Endothelial cell of umbilical vein (primary cell): ENCODE results near the gene TMIE. TPM values are rescaled to one million over a fixed set of nuclear protein-coding genes. Genes with fewer than 3 reads are reported as not detected.

ENCODE experiments used
- BruUV-seq: library from RNA; stranded (reverse); fragments of 400-500 nt; replicated peaks from 2 replicates; lab custom pipeline; 2021; lab: Mats Ljungman, UMichigan
- CTCF ChIA-PET: fragments of 300-600, 350-600 bp; sonication (Branson Sonifier 250); formaldehyde crosslinking; loops from one replicate; lab custom pipeline; 2021; ENCODE audit warnings: antibody characterized with exemption, inconsistent platforms; lab: Charles Lee
- POLR2A ChIA-PET: fragments of 300-600, 350-600 bp; sonication (Branson Sonifier 250); formaldehyde crosslinking; loops from one replicate; lab custom pipeline; 2021; ENCODE audit warnings: antibody characterized with exemption, inconsistent platforms; lab: Charles Lee
- DNase-seq: peaks from one replicate; pipeline ENCODE4 v3.0.0-alpha.2; 2011; ENCODE audit warnings: low read depth, low spot score
- FAIRE-seq: peaks from 2 replicates; lab custom pipeline; 2011; peaks lifted over from hg19 to GRCh38; lab: Jason Lieb, UNC
- H2AFZ ChIP-seq: 2 replicates; pipeline ENCODE4 v1.6.0; 2012; ENCODE audit warnings: low read depth, low read length, control low read depth, inconsistent platforms
- H3K27ac ChIP-seq: 2 replicates; pipeline ENCODE4 v1.5.1; 2011; ENCODE audit warnings: low read depth, mild to moderate bottlenecking, control low read depth, low read length, moderate library complexity; ENCODE audit not compliant: insufficient read depth
- H3K27me3 ChIP-seq, 2 experiments: 2 replicates each; pipeline versions ENCODE4 v1.6.0 to v1.6.1; 2011; ENCODE audit warnings: low read length in 2 of 2, mixed read lengths in 1 of 2; ENCODE audit not compliant: control insufficient read depth in 2 of 2, insufficient read depth in 2 of 2
- H3K36me3 ChIP-seq, 2 experiments: 2 replicates in 1 of 2; 3 replicates in 1 of 2; pipeline ENCODE4 v1.5.1; 2011; ENCODE audit warnings: low read length in 2 of 2, mild to moderate bottlenecking in 1 of 2, moderate library complexity in 1 of 2; ENCODE audit not compliant: control insufficient read depth in 2 of 2, insufficient read depth in 2 of 2; ENCODE audit errors: extremely low read depth in 1 of 2
- H3K4me1 ChIP-seq: 3 replicates; pipeline ENCODE4 v1.5.1; 2011; ENCODE audit warnings: mild to moderate bottlenecking, low read length; ENCODE audit not compliant: control insufficient read depth, insufficient read depth; ENCODE audit errors: extremely low read depth
- H3K4me2 ChIP-seq: 2 replicates; pipeline ENCODE4 v1.6.1; 2011; ENCODE audit warnings: low read length, control low read depth, mixed read lengths; ENCODE audit not compliant: insufficient read depth
- H3K4me3 ChIP-seq, 3 experiments: fragments of 200-600 bp in 1 of 3; sonication (generic), shearing (Covaris generic) in 1 of 3; replicated peaks in 1 of 3; 2 replicates each; pipeline ENCODE4 v1.5.1; 2011 to 2016; ENCODE audit warnings: control low read depth in 3 of 3, low read length in 3 of 3, mild to moderate bottlenecking in 2 of 3, inconsistent platforms in 1 of 3, low read depth in 1 of 3, moderate library complexity in 1 of 3; ENCODE audit not compliant: insufficient read depth in 1 of 3
- H3K79me2 ChIP-seq: 2 replicates; pipeline ENCODE4 v1.6.0; 2012; ENCODE audit warnings: low read length, inconsistent platforms; ENCODE audit not compliant: control insufficient read depth, insufficient read depth
- H3K9ac ChIP-seq: replicated peaks from 2 replicates; pipeline ENCODE3; 2011; ENCODE audit warnings: low read length, control low read depth; ENCODE audit not compliant: insufficient read depth; ENCODE audit errors: extremely low read depth
- H3K9me1 ChIP-seq: replicated peaks from 3 replicates; pipeline ENCODE4 v1.6.0; 2011; ENCODE audit warnings: mild to moderate bottlenecking, low read length; ENCODE audit not compliant: control insufficient read depth, insufficient read depth; ENCODE audit errors: extremely low read depth
- H3K9me3 ChIP-seq: replicated peaks from 2 replicates; pipeline ENCODE4 v1.5.1; 2012; ENCODE audit warnings: low read length, inconsistent platforms; ENCODE audit not compliant: control insufficient read depth, insufficient read depth
- H4K20me1 ChIP-seq: replicated peaks from 2 replicates; pipeline ENCODE3; 2011; ENCODE audit warnings: mild to moderate bottlenecking, low read length; ENCODE audit not compliant: control insufficient read depth, insufficient read depth; ENCODE audit errors: extremely low read depth
- CTCF ChIP-seq, 2 donors: IDR thresholded peaks; 1 replicate in 1 of 2; 2 replicates in 1 of 2; pipeline ENCODE4 v1.5.1; 2011; ENCODE audit warnings: low read length in 2 of 2, mild to moderate bottlenecking in 2 of 2, moderate library complexity in 2 of 2, control low read depth in 1 of 2, inconsistent platforms in 1 of 2, low read depth in 1 of 2; ENCODE audit not compliant: insufficient read depth in 1 of 2; ENCODE audit errors: extremely low read depth in 1 of 2
- EZH2 ChIP-seq: IDR thresholded peaks from 2 replicates; pipeline ENCODE4 v1.6.1; 2012; ENCODE audit warnings: borderline replicate concordance, low read depth, mild to moderate bottlenecking, moderate library complexity, low read length, inconsistent platforms; ENCODE audit not compliant: severe bottlenecking
- FOS ChIP-seq: IDR thresholded peaks from 2 replicates; pipeline ENCODE4 v1.6.1; 2011; ENCODE audit warnings: mild to moderate bottlenecking, low read length, moderate library complexity, borderline replicate concordance; ENCODE audit not compliant: insufficient read depth
- GATA2 ChIP-seq: IDR thresholded peaks from 2 replicates; pipeline ENCODE4 v1.7.0; 2011; ENCODE audit warnings: low read depth, mild to moderate bottlenecking, moderate library complexity, mixed read lengths, low read length; ENCODE audit not compliant: insufficient read length, insufficient read depth
- JUN ChIP-seq: IDR thresholded peaks from 2 replicates; pipeline ENCODE4 v1.6.1; 2011; ENCODE audit warnings: borderline replicate concordance, low read depth; ENCODE audit not compliant: insufficient read length, insufficient read depth
- MYC ChIP-seq: IDR thresholded peaks from one replicate; pipeline ENCODE4 v1.6.1; 2011; ENCODE audit warnings: mild to moderate bottlenecking, low read depth, low read length
- POLR2A ChIP-seq: IDR thresholded peaks from 2 replicates; pipeline ENCODE4 v1.6.1; 2012; ENCODE audit warnings: low read depth, mild to moderate bottlenecking, control low read depth, low read length
- POLR2AphosphoS5 ChIP-seq: IDR thresholded peaks from 2 replicates; pipeline ENCODE4 v1.6.1; 2012; ENCODE audit warnings: low read depth, mild to moderate bottlenecking, control low read depth, low read length, moderate library complexity; ENCODE audit not compliant: insufficient read depth
- dilution Hi-C: fragments of 300-500 bp; cut with MboI; formaldehyde crosslinking; loops from one replicate; pipeline ENCODE4 v1.15.0; 2019; ENCODE audit warnings: low sequenced_read_pairs; ENCODE audit not compliant: extremely low pct_ligation_motif_present
- intact Hi-C: fragments of 100-400 bp; cut with micrococcal nuclease; formaldehyde crosslinking; loops from one replicate; pipeline ENCODE4 v1.10.0; 2022
- polyA plus RNA-seq, 4 experiments: library from polyadenylated mRNA; depleted of rRNA in 3 of 4; stranded (reverse) in 3 of 4; unstranded in 1 of 4; fragments of >200 nt; gene quantifications; 2 replicates each; pipeline versions ENCODE4 v1.2.1 to v1.2.3, GENCODE V29; 2011 to 2012; ENCODE audit warnings: missing spikeins in 1 of 4
- total RNA-seq: library from RNA; stranded (reverse); gene quantifications from 2 replicates; pipeline ENCODE4 v1.2.3, GENCODE V29; 2021
- TF ChIP-seq, protein P1 (sequence below): IDR thresholded peaks from 2 replicates; pipeline ENCODE4 v1.6.1; 2011; ENCODE audit not compliant: insufficient read depth, insufficient read length

The TMIE gene
- total and polyA plus RNA-seq, 2 donors (not counting 3 experiments of a cell fraction or from before 2014, with no cell fraction given), result 0.15 to 0.27 TPM

DNA sequence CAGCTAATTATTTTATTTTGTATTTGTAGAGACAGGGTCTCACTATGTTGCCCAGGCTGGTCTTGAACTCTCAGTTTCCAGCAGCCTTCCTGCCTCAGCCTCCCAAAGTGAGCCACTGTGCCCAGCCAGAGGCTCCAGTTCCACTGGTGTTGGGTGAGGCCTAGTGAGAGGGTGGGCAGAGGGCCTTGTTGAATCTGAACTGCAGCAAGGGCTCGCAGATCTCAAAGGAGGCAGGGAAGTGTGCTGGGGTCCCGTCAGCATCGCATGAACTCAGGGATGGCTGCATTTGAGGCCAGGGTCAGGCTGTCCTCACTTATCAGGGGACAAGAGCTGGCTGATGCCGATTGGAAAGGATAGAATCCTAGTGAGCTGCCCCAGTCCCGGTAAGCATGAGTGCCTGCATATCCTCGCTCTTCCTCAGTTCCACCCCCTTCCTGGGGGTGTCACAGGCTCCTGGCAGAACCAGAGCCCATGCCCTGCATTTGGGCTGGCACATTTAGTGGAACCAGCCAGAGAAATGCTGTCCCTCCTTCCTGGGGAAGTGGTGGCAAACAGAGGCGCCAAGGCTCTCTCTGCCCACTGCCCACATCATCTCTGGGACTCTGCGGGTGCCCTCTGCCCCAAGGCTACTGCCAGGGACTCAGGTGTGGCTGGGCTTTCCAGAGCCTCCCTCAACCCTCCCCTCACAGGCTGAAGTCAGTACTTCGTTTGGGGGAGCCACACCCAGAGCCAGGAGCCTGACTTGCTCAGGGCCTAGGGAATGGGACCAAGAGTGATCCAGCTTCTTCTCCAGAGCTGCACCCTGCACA is 31.8 kb upstream of the TMIE start:
- DNase-seq (no peak), FAIRE-seq (no peak)
- CTCF ChIA-PET, result no interaction called here
- H2AFZ ChIP-seq, result no peak overlapping the region
- BruUV-seq, result no TSS peak
- H3K36me3 ChIP-seq, result no peaks in the 10 kb centered on the region
- H3K9me1 ChIP-seq, result no peaks in the 10 kb centered on the region
- TF ChIP-seq JUN, result no peak
- TF ChIP-seq CTCF (IDR thresholded peaks at IDR 0.05; ENCODE audit: extremely low read depth in 1 of 2, insufficient read depth in 1 of 2, low read depth in 1 of 2, low read length in 2 of 2), result no peak
- TF ChIP-seq EZH2, result no peak
- no peak for TF ChIP-seq POLR2AphosphoS5
- no peak for TF ChIP-seq POLR2A
- TF ChIP-seq, protein P1, sequence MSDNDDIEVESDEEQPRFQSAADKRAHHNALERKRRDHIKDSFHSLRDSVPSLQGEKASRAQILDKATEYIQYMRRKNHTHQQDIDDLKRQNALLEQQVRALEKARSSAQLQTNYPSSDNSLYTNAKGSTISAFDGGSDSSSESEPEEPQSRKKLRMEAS, result no peak
- TF ChIP-seq FOS, result no peak
- TF ChIP-seq MYC, result no peak
- no peak for TF ChIP-seq GATA2
- no peaks in the 10 kb centered on the region for H3K79me2 ChIP-seq
- no peaks in the 10 kb centered on the region for H3K4me1 ChIP-seq
- no peaks in the 10 kb centered on the region for H3K9me3 ChIP-seq
- no peak overlapping the region for H3K9ac ChIP-seq
- H3K27ac ChIP-seq, result no peak overlapping the region
- no peaks in the 10 kb centered on the region for H4K20me1 ChIP-seq
- intact Hi-C loops (no loop called here), dilution Hi-C loops (no loop called here)
- no peak overlapping the region for H3K4me2 ChIP-seq
- H3K4me3 ChIP-seq, result no peak overlapping the region
- H3K27me3 ChIP-seq, result no peaks in the 10 kb centered on the region
- POLR2A ChIA-PET, result no interaction called here
